SH-SY5Y (cell line): Measurements from ENCODE around the gene PCP4.

Experiments
- GATA2 ChIP-seq: IDR thresholded peaks from 2 replicates; pipeline ENCODE4 v1.6.1; 2011; ENCODE audit warnings: mild to moderate bottlenecking, low read depth, low read length
- GATA3 ChIP-seq: IDR thresholded peaks from 2 replicates; pipeline ENCODE4 v1.6.1; 2011; ENCODE audit warnings: low read depth, mild to moderate bottlenecking, low read length, moderate library complexity

GRCh38 chr21:39947031-39947430 lies 79.8 kb downstream of the PCP4 start:
- TF ChIP-seq GATA2: peak; percentile 36; the same call in 1 of the 2 replicates
- TF ChIP-seq GATA3: no peak
